Mucosa of descending colon (tissue), 3 donors: ENCODE measurements around the gene HIVEP2. TPM values are rescaled to one million over a fixed set of nuclear protein-coding genes. Genes with fewer than 3 reads are reported as not detected.

Source experiments
- ATAC-seq: fragments of 200-7000 bp; cut with Tn5 transposase; one replicate; pipeline ENCODE4 v1.9.1; 2020; ENCODE audit warnings: mild to moderate bottlenecking, moderate library complexity
- DNase-seq, 3 donors: peaks; one replicate each; pipeline ENCODE4 v3.0.0-alpha.2; 2020
- H3K36me3 ChIP-seq: fragments of 200-600 bp; one replicate; pipeline ENCODE4 v1.8.0; 2021; ENCODE audit warnings: low read depth, mild to moderate bottlenecking
- H3K4me1 ChIP-seq: fragments of 200-600 bp; one replicate; pipeline ENCODE4 v1.8.0; 2021; ENCODE audit warnings: low read depth, mild to moderate bottlenecking
- H3K4me3 ChIP-seq: fragments of 200-600 bp; one replicate; pipeline ENCODE4 v1.8.0; 2021; ENCODE audit warnings: mild to moderate bottlenecking
- H3K9me3 ChIP-seq: fragments of 200-600 bp; one replicate; pipeline ENCODE4 v1.8.0; 2021; ENCODE audit warnings: mild to moderate bottlenecking
- CTCF ChIP-seq: fragments of 200-600 bp; IDR thresholded peaks from one replicate; pipeline ENCODE4 v1.8.0; 2022; ENCODE audit warnings: antibody characterized with exemption, mild to moderate bottlenecking
- intact Hi-C, 2 donors: fragments of 100-400 bp; cut with DNase I in 1 of 2; cut with micrococcal nuclease in 1 of 2; formaldehyde crosslinking; loops; one replicate each; pipeline versions ENCODE4 v1.11.0 to v1.11.1; 2022; cut with DNase I, micrococcal nuclease
- total RNA-seq, 3 donors: library from RNA; stranded (reverse); fragmentation: NEBNext Ultra II Directional in 2 of 3; extraction: Animal tissue kit (Norgen Biotek cat#: 25700) in 2 of 3; gene quantifications; one replicate each; pipeline versions ENCODE4 v1.2.1 to v1.2.4, GENCODE V29; 2021 to 2023
- donor health status: DM: no; HTN: no; CAD: no; lungs with moderate emphysema.
- donor health status: DM: no; HTN: no; CAD: no.
- donor health status: DM: no; HTN: yes; CAD: no.

The HIVEP2 gene
- total RNA-seq, 3 donors from 2014 or later: 7.8 to 17.7 (median 11.3) TPM

- no peak for TF ChIP-seq CTCF
- Histone ChIP-seq H3K9me3 (no peaks in the 10 kb centered on the region), H3K36me3 (no peaks in the 10 kb centered on the region), H3K4me3 (no peak overlapping the region), H3K4me1 (no peaks in the 10 kb centered on the region)
- DNase-seq (no peak), ATAC-seq (no peak)
- intact Hi-C loops: no loop called here
Measured at GRCh38 chr6:142835787-142836535, 109.0 kb downstream of the HIVEP2 start.

GRCh38 chr6:142834853-142835252 is 110.1 kb downstream of the HIVEP2 start:
- H3K4me3 ChIP-seq: no peak overlapping the region
- ATAC-seq: no peak
- no peaks in the 10 kb centered on the region for H3K9me3 ChIP-seq

GRCh38 chr6:142833798-142834197 is 111.2 kb downstream of the HIVEP2 start:
- intact Hi-C loops: no loop called here
- ATAC-seq: no peak
- Histone ChIP-seq H3K36me3 (no peaks in the 10 kb centered on the region), H3K4me3 (no peak overlapping the region), H3K9me3 (no peaks in the 10 kb centered on the region), H3K4me1 (no peaks in the 10 kb centered on the region)
- TF ChIP-seq CTCF: no peak
- no peak for DNase-seq

More at GRCh38 chr6:142834853-142835252, 110.1 kb downstream of the HIVEP2 start:
- no peak for DNase-seq
- intact Hi-C loops: no loop called here
- Histone ChIP-seq H3K36me3 (no peaks in the 10 kb centered on the region), H3K4me1 (no peaks in the 10 kb centered on the region)
- no peak for TF ChIP-seq CTCF

- ATAC-seq: no peak
- Histone ChIP-seq H3K36me3 (no peaks in the 10 kb centered on the region), H3K4me1 (no peaks in the 10 kb centered on the region), H3K4me3 (no peak overlapping the region), H3K9me3 (no peaks in the 10 kb centered on the region)
- intact Hi-C loops: no loop called here
- DNase-seq: no peak
- no peak for TF ChIP-seq CTCF
Measured at GRCh38 chr6:142833054-142833453, 111.9 kb downstream of the HIVEP2 start.

GRCh38 chr6:142830807-142831206 is 114.2 kb downstream of the HIVEP2 start:
- H3K9me3 ChIP-seq: no peaks in the 10 kb centered on the region
- peaks cover 4% of the 10 kb centered on the region for H3K4me1 ChIP-seq
- no peaks in the 10 kb centered on the region for H3K36me3 ChIP-seq
- no peak for TF ChIP-seq CTCF
- H3K4me3 ChIP-seq: no peak overlapping the region
- DNase-seq (no peak), ATAC-seq (no peak)
- intact Hi-C loops: no loop called here
